Measurements from ENCODE around the gene ZFAND6.

Gene ZFAND6

GRCh38 chr15:80052597-80053304 is 6.7 kb upstream of the ZFAND6 start:
- TF ChIP-seq USF1 (IDR thresholded peaks at IDR 0.05) (no peak), CREB1 (IDR thresholded peaks at IDR 0.05; ENCODE audit: low read depth) (no peak)

GRCh38 chr15:80055933-80056332 is 3.5 kb upstream of the ZFAND6 start:
- no peak for TF ChIP-seq NFIC (IDR thresholded peaks at IDR 0.05)
- TF ChIP-seq CREB1 (IDR thresholded peaks at IDR 0.05; ENCODE audit: low read depth) = no peak
- no peak for TF ChIP-seq YY1 (IDR thresholded peaks at IDR 0.05; ENCODE audit: low read depth)
- TF ChIP-seq EGR1 (IDR thresholded peaks at IDR 0.05) = no peak
- TF ChIP-seq EP300 (IDR thresholded peaks at IDR 0.05; ENCODE audit: borderline replicate concordance) = no peak
- no peak for TF ChIP-seq ZBTB7A (IDR thresholded peaks at IDR 0.05; ENCODE audit: low read depth)
- TF ChIP-seq TCF12 (IDR thresholded peaks at IDR 0.05; ENCODE audit: low read depth) = no peak
- no peak for TF ChIP-seq REST (IDR thresholded peaks at IDR 0.05; ENCODE audit: low read depth)
- no peak for TF ChIP-seq TEAD4 (IDR thresholded peaks at IDR 0.05)
- no peak for TF ChIP-seq RAD21 (IDR thresholded peaks at IDR 0.05; ENCODE audit: low read depth)
- TF ChIP-seq USF1 (IDR thresholded peaks at IDR 0.05) = no peak
- no peak for TF ChIP-seq TAF1 (IDR thresholded peaks at IDR 0.05; ENCODE audit: low read depth)
- TF ChIP-seq FOXM1 (IDR thresholded peaks at IDR 0.05; ENCODE audit: borderline replicate concordance, low read depth) = no peak
- no peak for TF ChIP-seq CEBPB (IDR thresholded peaks at IDR 0.05)
- TF ChIP-seq MAX (IDR thresholded peaks at IDR 0.05) = no peak

- no peak for TF ChIP-seq CEBPB (IDR thresholded peaks at IDR 0.05)
- no peak for TF ChIP-seq EP300 (IDR thresholded peaks at IDR 0.05; ENCODE audit: borderline replicate concordance)
- TF ChIP-seq ZBTB7A (IDR thresholded peaks at IDR 0.05; ENCODE audit: low read depth) = no peak
- TF ChIP-seq EGR1 (IDR thresholded peaks at IDR 0.05) = no peak
- TF ChIP-seq MAX (IDR thresholded peaks at IDR 0.05) = no peak
- TF ChIP-seq TAF1 (IDR thresholded peaks at IDR 0.05; ENCODE audit: low read depth) = no peak
- no peak for TF ChIP-seq REST (IDR thresholded peaks at IDR 0.05; ENCODE audit: low read depth)
- TF ChIP-seq FOXM1 (IDR thresholded peaks at IDR 0.05; ENCODE audit: borderline replicate concordance, low read depth) = no peak
- no peak for TF ChIP-seq YY1 (IDR thresholded peaks at IDR 0.05; ENCODE audit: low read depth)
- no peak for TF ChIP-seq NFIC (IDR thresholded peaks at IDR 0.05)
- no peak for TF ChIP-seq TEAD4 (IDR thresholded peaks at IDR 0.05)
- TF ChIP-seq USF1 (IDR thresholded peaks at IDR 0.05) = no peak
- no peak for TF ChIP-seq CREB1 (IDR thresholded peaks at IDR 0.05; ENCODE audit: low read depth)
- no peak for TF ChIP-seq RAD21 (IDR thresholded peaks at IDR 0.05; ENCODE audit: low read depth)
- TF ChIP-seq TCF12 (IDR thresholded peaks at IDR 0.05; ENCODE audit: low read depth) = no peak
Observed at GRCh38 chr15:80058044-80058443, 1.4 kb upstream of the ZFAND6 start.

- TF ChIP-seq ZBTB7A (IDR thresholded peaks at IDR 0.05; ENCODE audit: low read depth) (peak; percentile 72; the same call in 1 of the 2 replicates), EP300 (IDR thresholded peaks at IDR 0.05; ENCODE audit: borderline replicate concordance) (no peak), NFIC (IDR thresholded peaks at IDR 0.05) (no peak), CEBPB (IDR thresholded peaks at IDR 0.05) (no peak), TAF1 (IDR thresholded peaks at IDR 0.05; ENCODE audit: low read depth) (no peak; the same call in 1 of the 2 replicates), USF1 (IDR thresholded peaks at IDR 0.05) (no peak; the same call in 1 of the 2 replicates), CREB1 (IDR thresholded peaks at IDR 0.05; ENCODE audit: low read depth) (no peak), YY1 (IDR thresholded peaks at IDR 0.05; ENCODE audit: low read depth) (no peak), MAX (IDR thresholded peaks at IDR 0.05) (no peak)
Observed at GRCh38 chr15:80059786-80060355, 395 bp downstream of the ZFAND6 start.
